Measurements from ENCODE around the gene JDP2.

The JDP2 gene

DNA sequence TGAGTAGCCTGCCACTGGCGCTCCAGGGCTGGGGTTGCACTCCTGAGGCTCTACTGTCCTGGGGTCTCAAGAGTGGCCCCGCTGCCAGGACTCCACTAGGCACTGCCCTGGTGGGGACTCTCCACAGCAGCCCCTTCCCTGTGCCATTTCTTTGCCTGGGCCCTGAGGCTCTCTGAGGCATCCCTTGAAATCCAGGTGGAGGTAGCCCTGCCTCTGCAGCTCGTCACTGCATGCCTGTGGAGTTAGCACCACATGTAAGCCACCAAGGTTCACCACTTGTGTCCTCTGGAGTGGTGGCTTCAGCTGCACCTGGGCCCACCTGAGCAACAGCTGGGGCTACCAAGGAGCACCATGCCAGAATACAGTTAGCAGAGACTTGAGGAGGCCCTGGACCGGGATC, 54.5 kb downstream of the JDP2 start:
- Histone ChIP-seq H3K9ac (no peak overlapping the region), H3K36me3 (ENCODE audit: insufficient read depth) (no peaks in the 10 kb centered on the region), H3K79me2 (ENCODE audit: insufficient read depth, low read depth) (no peaks in the 10 kb centered on the region), H3K27ac (no peak overlapping the region), H2AFZ (ENCODE audit: low read depth) (no peak overlapping the region), H3K4me1 (ENCODE audit: low read depth, poor library complexity, severe bottlenecking) (no peaks in the 10 kb centered on the region), H3K4me3 (IDR thresholded peaks at IDR 0.05; ENCODE audit: insufficient read depth, low read depth, low read length) (no peak overlapping the region), H4K20me1 (ENCODE audit: insufficient read depth) (no peaks in the 10 kb centered on the region), H3K4me2 (no peak overlapping the region), H3K27me3 (ENCODE audit: insufficient read depth, low read depth) (no peaks in the 10 kb centered on the region)
- TF ChIP-seq, protein P1, sequence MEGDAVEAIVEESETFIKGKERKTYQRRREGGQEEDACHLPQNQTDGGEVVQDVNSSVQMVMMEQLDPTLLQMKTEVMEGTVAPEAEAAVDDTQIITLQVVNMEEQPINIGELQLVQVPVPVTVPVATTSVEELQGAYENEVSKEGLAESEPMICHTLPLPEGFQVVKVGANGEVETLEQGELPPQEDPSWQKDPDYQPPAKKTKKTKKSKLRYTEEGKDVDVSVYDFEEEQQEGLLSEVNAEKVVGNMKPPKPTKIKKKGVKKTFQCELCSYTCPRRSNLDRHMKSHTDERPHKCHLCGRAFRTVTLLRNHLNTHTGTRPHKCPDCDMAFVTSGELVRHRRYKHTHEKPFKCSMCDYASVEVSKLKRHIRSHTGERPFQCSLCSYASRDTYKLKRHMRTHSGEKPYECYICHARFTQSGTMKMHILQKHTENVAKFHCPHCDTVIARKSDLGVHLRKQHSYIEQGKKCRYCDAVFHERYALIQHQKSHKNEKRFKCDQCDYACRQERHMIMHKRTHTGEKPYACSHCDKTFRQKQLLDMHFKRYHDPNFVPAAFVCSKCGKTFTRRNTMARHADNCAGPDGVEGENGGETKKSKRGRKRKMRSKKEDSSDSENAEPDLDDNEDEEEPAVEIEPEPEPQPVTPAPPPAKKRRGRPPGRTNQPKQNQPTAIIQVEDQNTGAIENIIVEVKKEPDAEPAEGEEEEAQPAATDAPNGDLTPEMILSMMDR (conservative IDR thresholded peaks at IDR 0.05; ENCODE audit: low read depth, low read length): no peak

- no peak overlapping the region for H3K4me2 ChIP-seq
- no peaks in the 10 kb centered on the region for H3K27me3 ChIP-seq (ENCODE audit: insufficient read depth, low read depth)
- no peaks in the 10 kb centered on the region for H3K36me3 ChIP-seq (ENCODE audit: insufficient read depth)
Measured at GRCh38 chr14:75484711-75485429, 57.0 kb downstream of the JDP2 start.

DNA sequence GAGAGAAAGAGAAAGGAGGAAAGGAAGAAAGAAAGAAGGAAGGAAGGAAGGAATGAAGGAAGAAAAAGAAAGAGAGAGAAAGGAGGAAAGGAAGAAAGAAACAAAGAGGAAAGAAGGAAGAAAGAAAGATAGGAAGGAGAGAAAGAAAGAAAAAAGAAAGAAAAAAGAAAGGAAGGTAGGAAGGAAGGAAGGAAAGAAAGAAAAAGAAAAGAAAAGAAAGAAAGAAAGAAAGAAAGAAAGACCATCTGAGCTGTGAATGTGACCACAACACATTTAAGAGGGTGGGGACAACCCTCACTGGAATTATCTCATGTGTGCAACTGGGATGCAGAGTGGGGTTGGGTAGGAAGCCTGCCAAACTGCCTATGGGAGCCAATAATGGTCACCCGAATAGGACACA, 58.5 kb downstream of the JDP2 start:
- Histone ChIP-seq H2AFZ (ENCODE audit: low read depth) (no peak overlapping the region), H3K79me2 (ENCODE audit: insufficient read depth, low read depth) (no peaks in the 10 kb centered on the region), H3K9ac (no peak overlapping the region), H3K4me3 (IDR thresholded peaks at IDR 0.05; ENCODE audit: insufficient read depth, low read depth, low read length) (no peak overlapping the region), H3K27ac (no peak overlapping the region), H3K4me2 (no peak overlapping the region), H3K4me1 (ENCODE audit: low read depth, poor library complexity, severe bottlenecking) (no peaks in the 10 kb centered on the region), H4K20me1 (ENCODE audit: insufficient read depth) (no peaks in the 10 kb centered on the region), H3K27me3 (ENCODE audit: insufficient read depth, low read depth) (no peaks in the 10 kb centered on the region), H3K36me3 (ENCODE audit: insufficient read depth) (no peaks in the 10 kb centered on the region)
- TF ChIP-seq, protein P1 (conservative IDR thresholded peaks at IDR 0.05; ENCODE audit: low read depth, low read length): no peak

More at GRCh38 chr14:75484711-75485429, 57.0 kb downstream of the JDP2 start:
- Histone ChIP-seq H3K79me2 (ENCODE audit: insufficient read depth, low read depth) (no peaks in the 10 kb centered on the region), H3K4me1 (ENCODE audit: low read depth, poor library complexity, severe bottlenecking) (no peaks in the 10 kb centered on the region), H3K4me3 (IDR thresholded peaks at IDR 0.05; ENCODE audit: insufficient read depth, low read depth, low read length) (no peak overlapping the region), H3K9ac (no peak overlapping the region), H2AFZ (ENCODE audit: low read depth) (no peak overlapping the region), H3K27ac (no peak overlapping the region), H4K20me1 (ENCODE audit: insufficient read depth) (no peaks in the 10 kb centered on the region)
- TF ChIP-seq, protein P1 (conservative IDR thresholded peaks at IDR 0.05; ENCODE audit: low read depth, low read length): no peak

- Histone ChIP-seq H4K20me1 (ENCODE audit: insufficient read depth) (no peaks in the 10 kb centered on the region), H3K4me3 (IDR thresholded peaks at IDR 0.05; ENCODE audit: insufficient read depth, low read depth, low read length) (no peak overlapping the region), H3K36me3 (ENCODE audit: insufficient read depth) (no peaks in the 10 kb centered on the region), H3K79me2 (ENCODE audit: insufficient read depth, low read depth) (no peaks in the 10 kb centered on the region), H3K4me2 (no peak overlapping the region), H3K9ac (no peak overlapping the region), H3K27ac (no peak overlapping the region), H3K4me1 (ENCODE audit: low read depth, poor library complexity, severe bottlenecking) (no peaks in the 10 kb centered on the region), H2AFZ (ENCODE audit: low read depth) (no peak overlapping the region), H3K27me3 (ENCODE audit: insufficient read depth, low read depth) (no peaks in the 10 kb centered on the region)
- TF ChIP-seq, protein P1 (conservative IDR thresholded peaks at IDR 0.05; ENCODE audit: low read depth, low read length): no peak
Measured at GRCh38 chr14:75487155-75487671, 59.4 kb downstream of the JDP2 start.

Measured in KMS-11 (cell line).